SK-N-SH (cell line): ENCODE measurements around the gene CCDC183.

Experiments used
- EP300 ChIP-seq, 2 experiments: IDR thresholded peaks; 2 replicates each; pipeline versions ENCODE4 v1.4.0 to v1.6.1; 2012; ENCODE audit warnings: borderline replicate concordance in 1 of 2, low read depth in 1 of 2, low read length in 1 of 2
- JUND ChIP-seq: IDR thresholded peaks from 2 replicates; pipeline ENCODE4 v1.4.0; 2012
- MXI1 ChIP-seq: IDR thresholded peaks from 2 replicates; pipeline ENCODE4 v1.6.1; 2012; ENCODE audit warnings: mild to moderate bottlenecking, low read depth, low read length, improper control_type of control experiment
- TF ChIP-seq, protein P1 (sequence below): IDR thresholded peaks from 2 replicates; pipeline ENCODE4 v1.4.0; 2012; ENCODE audit warnings: low read depth
- TF ChIP-seq, protein P2 (sequence below): IDR thresholded peaks from 2 replicates; pipeline ENCODE4 v1.6.1; 2012; ENCODE audit warnings: mild to moderate bottlenecking, low read depth, low read length, moderate library complexity
- TF ChIP-seq, protein P3 (sequence below): fragments of 200-600 bp; sonication (generic); IDR thresholded peaks from 2 replicates; pipeline ENCODE4 v1.6.1; 2017; ENCODE audit warnings: antibody characterized with exemption, mild to moderate bottlenecking, moderate library complexity

DNA sequence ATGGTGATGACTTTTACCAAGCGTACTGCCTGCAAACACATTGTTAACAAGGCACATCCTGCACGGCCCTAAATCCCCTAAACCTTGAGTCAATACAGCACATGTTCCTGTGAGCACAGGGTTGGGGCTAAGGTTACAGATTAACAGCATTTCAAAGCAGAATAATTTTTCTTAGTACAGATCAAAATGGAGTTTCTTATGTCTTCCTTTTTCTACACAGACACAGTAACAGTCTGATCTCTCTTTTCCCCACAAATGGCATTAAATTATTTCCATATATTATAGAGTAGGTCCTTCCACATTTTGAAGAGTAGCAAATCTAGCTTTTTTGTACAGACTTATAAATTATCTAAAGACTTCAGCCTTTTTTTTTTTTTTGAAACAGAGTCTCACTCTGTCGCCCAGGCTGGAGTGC lies 6.6 kb upstream of the CCDC183 start:
- TF ChIP-seq, protein P1, sequence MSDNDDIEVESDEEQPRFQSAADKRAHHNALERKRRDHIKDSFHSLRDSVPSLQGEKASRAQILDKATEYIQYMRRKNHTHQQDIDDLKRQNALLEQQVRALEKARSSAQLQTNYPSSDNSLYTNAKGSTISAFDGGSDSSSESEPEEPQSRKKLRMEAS, result no peak
- TF ChIP-seq, protein P2, sequence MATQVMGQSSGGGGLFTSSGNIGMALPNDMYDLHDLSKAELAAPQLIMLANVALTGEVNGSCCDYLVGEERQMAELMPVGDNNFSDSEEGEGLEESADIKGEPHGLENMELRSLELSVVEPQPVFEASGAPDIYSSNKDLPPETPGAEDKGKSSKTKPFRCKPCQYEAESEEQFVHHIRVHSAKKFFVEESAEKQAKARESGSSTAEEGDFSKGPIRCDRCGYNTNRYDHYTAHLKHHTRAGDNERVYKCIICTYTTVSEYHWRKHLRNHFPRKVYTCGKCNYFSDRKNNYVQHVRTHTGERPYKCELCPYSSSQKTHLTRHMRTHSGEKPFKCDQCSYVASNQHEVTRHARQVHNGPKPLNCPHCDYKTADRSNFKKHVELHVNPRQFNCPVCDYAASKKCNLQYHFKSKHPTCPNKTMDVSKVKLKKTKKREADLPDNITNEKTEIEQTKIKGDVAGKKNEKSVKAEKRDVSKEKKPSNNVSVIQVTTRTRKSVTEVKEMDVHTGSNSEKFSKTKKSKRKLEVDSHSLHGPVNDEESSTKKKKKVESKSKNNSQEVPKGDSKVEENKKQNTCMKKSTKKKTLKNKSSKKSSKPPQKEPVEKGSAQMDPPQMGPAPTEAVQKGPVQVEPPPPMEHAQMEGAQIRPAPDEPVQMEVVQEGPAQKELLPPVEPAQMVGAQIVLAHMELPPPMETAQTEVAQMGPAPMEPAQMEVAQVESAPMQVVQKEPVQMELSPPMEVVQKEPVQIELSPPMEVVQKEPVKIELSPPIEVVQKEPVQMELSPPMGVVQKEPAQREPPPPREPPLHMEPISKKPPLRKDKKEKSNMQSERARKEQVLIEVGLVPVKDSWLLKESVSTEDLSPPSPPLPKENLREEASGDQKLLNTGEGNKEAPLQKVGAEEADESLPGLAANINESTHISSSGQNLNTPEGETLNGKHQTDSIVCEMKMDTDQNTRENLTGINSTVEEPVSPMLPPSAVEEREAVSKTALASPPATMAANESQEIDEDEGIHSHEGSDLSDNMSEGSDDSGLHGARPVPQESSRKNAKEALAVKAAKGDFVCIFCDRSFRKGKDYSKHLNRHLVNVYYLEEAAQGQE, result no peak
- TF ChIP-seq, protein P3, sequence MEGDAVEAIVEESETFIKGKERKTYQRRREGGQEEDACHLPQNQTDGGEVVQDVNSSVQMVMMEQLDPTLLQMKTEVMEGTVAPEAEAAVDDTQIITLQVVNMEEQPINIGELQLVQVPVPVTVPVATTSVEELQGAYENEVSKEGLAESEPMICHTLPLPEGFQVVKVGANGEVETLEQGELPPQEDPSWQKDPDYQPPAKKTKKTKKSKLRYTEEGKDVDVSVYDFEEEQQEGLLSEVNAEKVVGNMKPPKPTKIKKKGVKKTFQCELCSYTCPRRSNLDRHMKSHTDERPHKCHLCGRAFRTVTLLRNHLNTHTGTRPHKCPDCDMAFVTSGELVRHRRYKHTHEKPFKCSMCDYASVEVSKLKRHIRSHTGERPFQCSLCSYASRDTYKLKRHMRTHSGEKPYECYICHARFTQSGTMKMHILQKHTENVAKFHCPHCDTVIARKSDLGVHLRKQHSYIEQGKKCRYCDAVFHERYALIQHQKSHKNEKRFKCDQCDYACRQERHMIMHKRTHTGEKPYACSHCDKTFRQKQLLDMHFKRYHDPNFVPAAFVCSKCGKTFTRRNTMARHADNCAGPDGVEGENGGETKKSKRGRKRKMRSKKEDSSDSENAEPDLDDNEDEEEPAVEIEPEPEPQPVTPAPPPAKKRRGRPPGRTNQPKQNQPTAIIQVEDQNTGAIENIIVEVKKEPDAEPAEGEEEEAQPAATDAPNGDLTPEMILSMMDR, result no peak
- no peak for TF ChIP-seq MXI1
- no peak for TF ChIP-seq EP300 (IDR thresholded peaks at IDR 0.05; ENCODE audit: borderline replicate concordance in 1 of 2, low read depth in 1 of 2, low read length in 1 of 2)
- no peak for TF ChIP-seq JUND
